ENCODE results near the gene SMARCAL1.
"Not testable (repeated sequence)": the region's sequence is repeated elsewhere in the genome, so short reads cannot be mapped to it uniquely, and the experiment has no call there.

Gene SMARCAL1

GRCh38 chr2:216502381-216503158 lies 90.3 kb downstream of the SMARCAL1 start:
- DNase-seq (ENCODE audit: low spot score): no peak

- no peak for DNase-seq (ENCODE audit: low spot score)
These were observed 90.9 kb downstream of the SMARCAL1 start for GRCh38 chr2:216503159-216503629.

- DNase-seq (ENCODE audit: low spot score): no peak
These were observed 91.6 kb downstream of the SMARCAL1 start for GRCh38 chr2:216503697-216504375.

GRCh38 chr2:216504376-216504762 lies 92.1 kb downstream of the SMARCAL1 start:
- DNase-seq (ENCODE audit: low spot score): no peak

- DNase-seq (ENCODE audit: low spot score): no peak
These were observed 93.1 kb downstream of the SMARCAL1 start for GRCh38 chr2:216505133-216506106.

GRCh38 chr2:216507220-216508160 lies 95.2 kb downstream of the SMARCAL1 start:
- peak; percentile 41 for DNase-seq (ENCODE audit: low spot score)

- DNase-seq (ENCODE audit: low spot score): no peak
These were observed 95.9 kb downstream of the SMARCAL1 start for GRCh38 chr2:216508229-216508628.

GRCh38 chr2:216516730-216517350 lies 104.6 kb downstream of the SMARCAL1 start:
- peak; percentile 66 for DNase-seq (ENCODE audit: low spot score)

GRCh38 chr2:216517447-216518225 lies 105.4 kb downstream of the SMARCAL1 start:
- DNase-seq (ENCODE audit: low spot score): no peak

- DNase-seq (ENCODE audit: low spot score): not testable (repeated sequence)
These were observed 106.4 kb downstream of the SMARCAL1 start for GRCh38 chr2:216518566-216519119.

- DNase-seq (ENCODE audit: low spot score): peak; percentile 71
These were observed 107.0 kb downstream of the SMARCAL1 start for GRCh38 chr2:216519154-216519762.

- DNase-seq (ENCODE audit: low spot score): no peak
These were observed 107.8 kb downstream of the SMARCAL1 start for GRCh38 chr2:216520112-216520511.

- no peak for DNase-seq (ENCODE audit: low spot score)
These were observed 110.7 kb downstream of the SMARCAL1 start for GRCh38 chr2:216522892-216523502.

- no peak for DNase-seq (ENCODE audit: low spot score)
These were observed 113.7 kb downstream of the SMARCAL1 start for GRCh38 chr2:216525972-216526371.

- DNase-seq (ENCODE audit: low spot score): no peak
These were observed 114.7 kb downstream of the SMARCAL1 start for GRCh38 chr2:216526939-216527338.

GRCh38 chr2:216527600-216527999 lies 115.3 kb downstream of the SMARCAL1 start:
- DNase-seq (ENCODE audit: low spot score): no peak

- no peak for DNase-seq (ENCODE audit: low spot score)
These were observed 120.3 kb downstream of the SMARCAL1 start for GRCh38 chr2:216532562-216532961.

Measured in RKO (cell line).